Measurements from ENCODE around the gene PLA1A.

The PLA1A gene

GRCh38 chr3:119662604-119663373 lies 65.1 kb downstream of the PLA1A start:
- Histone ChIP-seq H3K9ac (ENCODE audit: low read depth, low read length, poor library complexity, severe bottlenecking) (no peak overlapping the region), H3K79me2 (ENCODE audit: insufficient read depth, low read length) (no peaks in the 10 kb centered on the region), H3K27me3 (ENCODE audit: insufficient read depth, low read length, poor library complexity, severe bottlenecking) (no peaks in the 10 kb centered on the region), H3K4me3 (ENCODE audit: low read length, poor library complexity, severe bottlenecking) (no peak overlapping the region), H3K4me2 (ENCODE audit: low read depth, low read length, poor library complexity, severe bottlenecking) (no peak overlapping the region), H2AFZ (ENCODE audit: low read length) (no peak overlapping the region), H3K4me1 (ENCODE audit: insufficient read depth, low read length, poor library complexity, severe bottlenecking) (no peaks in the 10 kb centered on the region), H3K9me3 (ENCODE audit: insufficient read depth, low read depth, low read length) (no peaks in the 10 kb centered on the region), H3F3A (ENCODE audit: low read depth) (no peaks in the 10 kb centered on the region), H4K20me1 (ENCODE audit: insufficient read depth, low read length, poor library complexity, severe bottlenecking) (no peaks in the 10 kb centered on the region), H3K36me3 (ENCODE audit: insufficient read depth, low read length) (no peaks in the 10 kb centered on the region), H3K9me2 (replicated peaks; ENCODE audit: low read depth, low read length) (no peaks in the 10 kb centered on the region)
- no peak; the same call in 1 of the 2 replicates for TF ChIP-seq CTCF (conservative IDR thresholded peaks at IDR 0.05; ENCODE audit: low read length)
- no peak for TF ChIP-seq EZH2phosphoT487 (IDR thresholded peaks at IDR 0.05; ENCODE audit: borderline replicate concordance)

GRCh38 chr3:119663885-119664284 lies 66.2 kb downstream of the PLA1A start:
- Histone ChIP-seq H3K27me3 (ENCODE audit: insufficient read depth, low read length, poor library complexity, severe bottlenecking) (no peaks in the 10 kb centered on the region), H3K36me3 (ENCODE audit: insufficient read depth, low read length) (peaks cover under 1% of the 10 kb centered on the region; the same call in 1 of the 2 replicates), H3K9me2 (replicated peaks; ENCODE audit: low read depth, low read length) (no peaks in the 10 kb centered on the region), H3K4me1 (ENCODE audit: insufficient read depth, low read length, poor library complexity, severe bottlenecking) (no peaks in the 10 kb centered on the region), H3F3A (ENCODE audit: low read depth) (no peaks in the 10 kb centered on the region), H3K9ac (ENCODE audit: low read depth, low read length, poor library complexity, severe bottlenecking) (no peak overlapping the region), H4K20me1 (ENCODE audit: insufficient read depth, low read length, poor library complexity, severe bottlenecking) (no peaks in the 10 kb centered on the region), H3K9me3 (ENCODE audit: insufficient read depth, low read depth, low read length) (no peaks in the 10 kb centered on the region), H2AFZ (ENCODE audit: low read length) (no peak overlapping the region), H3K4me2 (ENCODE audit: low read depth, low read length, poor library complexity, severe bottlenecking) (no peak overlapping the region), H3K79me2 (ENCODE audit: insufficient read depth, low read length) (no peaks in the 10 kb centered on the region), H3K4me3 (ENCODE audit: low read length, poor library complexity, severe bottlenecking) (no peak overlapping the region)
- TF ChIP-seq EZH2phosphoT487 (IDR thresholded peaks at IDR 0.05; ENCODE audit: borderline replicate concordance), result no peak
- no peak for TF ChIP-seq CTCF (conservative IDR thresholded peaks at IDR 0.05; ENCODE audit: low read length)

- Histone ChIP-seq H3K4me3 (ENCODE audit: low read length, poor library complexity, severe bottlenecking) (no peak overlapping the region), H3K9me3 (ENCODE audit: insufficient read depth, low read depth, low read length) (no peaks in the 10 kb centered on the region), H3K79me2 (ENCODE audit: insufficient read depth, low read length) (no peaks in the 10 kb centered on the region), H4K20me1 (ENCODE audit: insufficient read depth, low read length, poor library complexity, severe bottlenecking) (no peaks in the 10 kb centered on the region), H3F3A (ENCODE audit: low read depth) (no peaks in the 10 kb centered on the region), H3K36me3 (ENCODE audit: insufficient read depth, low read length) (peaks cover 4% of the 10 kb centered on the region; the same call in 1 of the 2 replicates), H2AFZ (ENCODE audit: low read length) (no peak overlapping the region), H3K9me2 (replicated peaks; ENCODE audit: low read depth, low read length) (no peaks in the 10 kb centered on the region), H3K4me2 (ENCODE audit: low read depth, low read length, poor library complexity, severe bottlenecking) (no peak overlapping the region), H3K9ac (ENCODE audit: low read depth, low read length, poor library complexity, severe bottlenecking) (no peak overlapping the region), H3K4me1 (ENCODE audit: insufficient read depth, low read length, poor library complexity, severe bottlenecking) (no peaks in the 10 kb centered on the region), H3K27me3 (ENCODE audit: insufficient read depth, low read length, poor library complexity, severe bottlenecking) (no peaks in the 10 kb centered on the region)
- TF ChIP-seq EZH2phosphoT487 (IDR thresholded peaks at IDR 0.05; ENCODE audit: borderline replicate concordance), result no peak
- no peak for TF ChIP-seq CTCF (conservative IDR thresholded peaks at IDR 0.05; ENCODE audit: low read length)
Measured at GRCh38 chr3:119664370-119664769, 66.7 kb downstream of the PLA1A start.

Data from Loucy (cell line).